Fibroblast of lung (primary cell): ENCODE measurements around the gene BAIAP3. TPM values are rescaled to one million over a fixed set of nuclear protein-coding genes. Genes with fewer than 3 reads are reported as not detected.

Experiments
- DNase-seq, 2 donors: peaks; one replicate each; pipeline versions ENCODE4 v3.0.0 to v3.0.0-alpha.2; 2010; ENCODE audit warnings: low read depth in 2 of 2
- H2AFZ ChIP-seq: 2 replicates; pipeline ENCODE4 v1.5.1; 2012; ENCODE audit warnings: low read length, control low read depth, inconsistent platforms
- H3K27ac ChIP-seq: 2 replicates; pipeline ENCODE4 v1.5.1; 2011; ENCODE audit warnings: low read length, control low read depth; ENCODE audit not compliant: insufficient read depth
- H3K27me3 ChIP-seq: 2 replicates; pipeline ENCODE4 v1.5.1; 2011; ENCODE audit warnings: mild to moderate bottlenecking, low read length; ENCODE audit not compliant: control insufficient read depth, insufficient read depth
- H3K36me3 ChIP-seq: 2 replicates; pipeline ENCODE4 v1.5.1; 2011; ENCODE audit warnings: low read length; ENCODE audit not compliant: control insufficient read depth, insufficient read depth
- H3K4me1 ChIP-seq: 2 replicates; pipeline ENCODE4 v1.5.1; 2011; ENCODE audit warnings: low read length; ENCODE audit not compliant: control insufficient read depth, insufficient read depth; ENCODE audit errors: extremely low read depth
- H3K4me2 ChIP-seq: 2 replicates; pipeline ENCODE4 v1.5.1; 2011; ENCODE audit warnings: low read length, control low read depth; ENCODE audit not compliant: insufficient read depth; ENCODE audit errors: extremely low read depth
- H3K4me3 ChIP-seq, 4 experiments: fragments of 200-600 bp in 1 of 4; sonication (generic) in 1 of 4; replicated peaks in 1 of 4; 2 replicates each; pipeline ENCODE4 v1.5.1; 2011 to 2016; ENCODE audit warnings: low read length in 4 of 4, low read depth in 3 of 4, mild to moderate bottlenecking in 3 of 4, control low read depth in 2 of 4, inconsistent platforms in 1 of 4, mixed read lengths in 1 of 4; ENCODE audit not compliant: insufficient read depth in 1 of 4; ENCODE audit errors: control extremely low read depth in 1 of 4
- H3K79me2 ChIP-seq: 2 replicates; pipeline ENCODE4 v1.5.1; 2012; ENCODE audit warnings: mild to moderate bottlenecking, low read length, inconsistent platforms; ENCODE audit not compliant: control insufficient read depth, insufficient read depth
- H3K9ac ChIP-seq: 2 replicates; pipeline ENCODE4 v1.5.1; 2011; ENCODE audit warnings: mild to moderate bottlenecking, low read length, control low read depth; ENCODE audit not compliant: insufficient read depth
- H3K9me3 ChIP-seq: 2 replicates; pipeline ENCODE4 v1.5.1; 2012; ENCODE audit warnings: low read depth, low read length; ENCODE audit not compliant: control insufficient read depth, insufficient read depth
- H4K20me1 ChIP-seq: 2 replicates; pipeline ENCODE4 v1.5.1; 2011; ENCODE audit warnings: low read length; ENCODE audit not compliant: control insufficient read depth, insufficient read depth; ENCODE audit errors: extremely low read depth
- EZH2 ChIP-seq: IDR thresholded peaks from 2 replicates; pipeline ENCODE4 v1.5.1; 2012; ENCODE audit warnings: low read length, control low read depth, mild to moderate bottlenecking; ENCODE audit errors: missing control alignments
- polyA plus RNA-seq, 2 donors: library from polyadenylated mRNA; depleted of rRNA in 1 of 2; stranded (reverse) in 1 of 2; unstranded in 1 of 2; fragments of >200 nt; gene quantifications; 2 replicates each; pipeline ENCODE4 v1.2.1, GENCODE V29; 2011 to 2012; ENCODE audit warnings: missing spikeins in 1 of 2
- total RNA-seq: library from RNA; depleted of rRNA; stranded (reverse); fragments of >200 nt; gene quantifications from 2 replicates; pipeline ENCODE4 v1.2.1, GENCODE V29; 2014
- TF ChIP-seq, protein P1 (sequence below), 2 donors: IDR thresholded peaks in 1 of 2; conservative IDR thresholded peaks in 1 of 2; 1 replicate in 1 of 2; 2 replicates in 1 of 2; pipeline ENCODE4 v1.5.1; 2011 to 2012; ENCODE audit warnings: low read length in 2 of 2, control low read depth in 1 of 2, inconsistent platforms in 1 of 2, low read depth in 1 of 2, mild to moderate bottlenecking in 1 of 2

BAIAP3 gene
- total and polyA plus RNA-seq, 2 donors (not counting 1 experiment from before 2014, with no cell fraction given): 0.22 to 0.83 TPM

DNA sequence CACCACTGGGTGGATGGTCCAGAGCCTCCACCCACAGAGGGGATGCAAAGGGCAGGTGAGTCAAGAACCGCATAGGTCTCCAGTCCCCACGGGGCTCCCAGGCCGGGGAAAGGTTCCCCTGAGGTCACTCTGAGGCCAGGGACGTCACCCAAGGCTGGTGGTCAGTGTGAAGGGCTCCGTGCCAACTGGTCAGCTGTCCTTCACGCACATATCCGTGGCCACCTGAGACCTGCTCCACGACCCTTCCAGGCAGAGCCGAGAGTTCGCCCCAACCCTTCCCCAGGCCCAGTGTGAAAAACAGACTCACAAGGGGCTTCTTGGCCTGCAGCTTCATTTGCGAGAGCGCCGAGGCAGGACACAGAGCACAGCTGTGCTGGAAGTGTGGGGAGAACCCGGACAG, 15.5 kb downstream of the BAIAP3 start:
- Histone ChIP-seq H3K9ac (no peak overlapping the region), H3K4me1 (peaks cover 5% of the 10 kb centered on the region), H3K36me3 (peaks cover 15% of the 10 kb centered on the region), H3K27me3 (no peaks in the 10 kb centered on the region), H2AFZ (no peak overlapping the region), H3K4me3 (no peak overlapping the region), H4K20me1 (no peaks in the 10 kb centered on the region), H3K27ac (no peak overlapping the region), H3K9me3 (no peaks in the 10 kb centered on the region), H3K4me2 (no peak overlapping the region), H3K79me2 (peaks cover 35% of the 10 kb centered on the region)
- no peak for TF ChIP-seq EZH2
- TF ChIP-seq, protein P1, sequence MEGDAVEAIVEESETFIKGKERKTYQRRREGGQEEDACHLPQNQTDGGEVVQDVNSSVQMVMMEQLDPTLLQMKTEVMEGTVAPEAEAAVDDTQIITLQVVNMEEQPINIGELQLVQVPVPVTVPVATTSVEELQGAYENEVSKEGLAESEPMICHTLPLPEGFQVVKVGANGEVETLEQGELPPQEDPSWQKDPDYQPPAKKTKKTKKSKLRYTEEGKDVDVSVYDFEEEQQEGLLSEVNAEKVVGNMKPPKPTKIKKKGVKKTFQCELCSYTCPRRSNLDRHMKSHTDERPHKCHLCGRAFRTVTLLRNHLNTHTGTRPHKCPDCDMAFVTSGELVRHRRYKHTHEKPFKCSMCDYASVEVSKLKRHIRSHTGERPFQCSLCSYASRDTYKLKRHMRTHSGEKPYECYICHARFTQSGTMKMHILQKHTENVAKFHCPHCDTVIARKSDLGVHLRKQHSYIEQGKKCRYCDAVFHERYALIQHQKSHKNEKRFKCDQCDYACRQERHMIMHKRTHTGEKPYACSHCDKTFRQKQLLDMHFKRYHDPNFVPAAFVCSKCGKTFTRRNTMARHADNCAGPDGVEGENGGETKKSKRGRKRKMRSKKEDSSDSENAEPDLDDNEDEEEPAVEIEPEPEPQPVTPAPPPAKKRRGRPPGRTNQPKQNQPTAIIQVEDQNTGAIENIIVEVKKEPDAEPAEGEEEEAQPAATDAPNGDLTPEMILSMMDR (conservative IDR thresholded peaks at IDR 0.05 in 1 of 2, IDR thresholded peaks at IDR 0.05 in 1 of 2; ENCODE audit: low read depth in 1 of 2, low read length in 2 of 2): no peak
- no peak for DNase-seq

DNA sequence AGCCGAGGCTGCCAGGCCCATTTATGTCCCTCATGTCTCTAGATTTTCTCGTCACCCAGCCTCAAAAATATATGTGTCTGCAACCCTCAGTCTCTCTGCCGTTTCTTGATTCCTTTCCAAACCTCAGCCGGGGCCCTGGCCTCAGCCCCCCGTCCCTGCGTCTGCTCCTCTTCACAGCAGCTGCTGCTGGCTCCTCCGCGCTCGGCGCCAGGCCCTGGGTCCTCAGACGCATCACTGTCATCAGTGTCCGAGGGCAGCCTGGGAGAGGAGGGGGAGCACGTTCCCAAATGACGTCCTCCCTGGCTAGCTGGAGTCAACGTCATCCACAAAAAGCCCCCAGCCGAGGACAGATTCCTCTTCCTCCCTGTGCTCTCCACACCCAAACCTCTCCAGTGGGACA, 15.9 kb downstream of the BAIAP3 start:
- peaks cover 39% of the 10 kb centered on the region for H3K79me2 ChIP-seq
- H2AFZ ChIP-seq: no peak overlapping the region
- H3K9ac ChIP-seq: no peak overlapping the region
- no peaks in the 10 kb centered on the region for H3K27me3 ChIP-seq
- no peak overlapping the region for H3K4me2 ChIP-seq
- no peak for DNase-seq
- H3K36me3 ChIP-seq: peaks cover 15% of the 10 kb centered on the region
- no peak overlapping the region for H3K4me3 ChIP-seq
- TF ChIP-seq, protein P1 (conservative IDR thresholded peaks at IDR 0.05 in 1 of 2, IDR thresholded peaks at IDR 0.05 in 1 of 2; ENCODE audit: low read depth in 1 of 2, low read length in 2 of 2): no peak
- TF ChIP-seq EZH2: no peak
- H4K20me1 ChIP-seq: no peaks in the 10 kb centered on the region
- peaks cover 5% of the 10 kb centered on the region for H3K4me1 ChIP-seq
- H3K9me3 ChIP-seq: no peaks in the 10 kb centered on the region
- no peak overlapping the region for H3K27ac ChIP-seq

DNA sequence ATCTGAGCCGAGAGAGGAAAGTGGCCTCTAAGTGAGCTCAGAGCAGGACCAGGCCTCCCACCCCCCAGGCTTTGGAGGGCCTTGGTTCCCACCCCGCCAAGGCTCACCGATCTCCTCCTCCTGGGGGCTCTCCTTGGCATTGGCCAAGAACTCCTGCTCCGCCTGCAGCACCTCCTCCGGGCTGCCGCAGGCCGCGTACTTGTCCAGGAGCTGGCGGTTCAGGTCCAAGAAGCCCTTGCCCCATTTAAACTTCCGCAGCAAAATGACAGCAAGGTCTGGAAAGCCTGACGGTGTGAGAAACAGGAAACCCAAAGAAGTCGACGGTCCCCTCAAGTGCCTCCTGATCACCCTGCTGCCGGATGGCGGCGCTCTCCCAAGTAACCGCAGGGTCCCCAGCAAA, 16.5 kb downstream of the BAIAP3 start:
- H3K9ac ChIP-seq: no peak overlapping the region
- H3K36me3 ChIP-seq: peaks cover 15% of the 10 kb centered on the region
- H3K9me3 ChIP-seq: no peaks in the 10 kb centered on the region
- no peak overlapping the region for H3K4me3 ChIP-seq
- peaks cover 43% of the 10 kb centered on the region for H3K79me2 ChIP-seq
- peaks cover 5% of the 10 kb centered on the region for H3K4me1 ChIP-seq
- no peaks in the 10 kb centered on the region for H3K27me3 ChIP-seq
- TF ChIP-seq EZH2: no peak
- TF ChIP-seq, protein P1 (conservative IDR thresholded peaks at IDR 0.05 in 1 of 2, IDR thresholded peaks at IDR 0.05 in 1 of 2; ENCODE audit: low read depth in 1 of 2, low read length in 2 of 2): no peak
- H3K27ac ChIP-seq: no peak overlapping the region
- no peak overlapping the region for H2AFZ ChIP-seq
- no peak overlapping the region for H3K4me2 ChIP-seq
- DNase-seq: no peak
- H4K20me1 ChIP-seq: no peaks in the 10 kb centered on the region
